Measurements from ENCODE around the gene SPIB.
"Not testable (repeated sequence)": the region's sequence is repeated elsewhere in the genome, so short reads cannot be mapped to it uniquely, and the experiment has no call there.

Gene SPIB

DNA sequence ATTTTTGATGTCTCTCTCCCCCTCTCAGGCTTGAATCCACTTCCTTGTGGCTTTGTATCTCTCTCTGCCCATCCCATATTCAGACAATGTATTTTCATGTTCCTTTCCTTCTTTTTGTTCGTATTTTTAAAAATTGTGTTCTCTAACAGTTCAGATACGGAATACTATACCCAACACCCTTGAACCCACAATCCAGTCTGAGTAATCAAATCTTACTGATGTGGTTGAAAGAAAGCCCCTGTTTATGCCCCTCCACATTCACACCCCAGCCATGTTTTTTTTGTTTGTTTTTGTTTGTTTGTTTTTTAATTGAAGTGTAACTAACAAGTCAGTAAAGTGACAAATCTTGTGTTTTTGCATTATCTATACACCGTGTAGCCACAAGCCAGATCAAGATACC is 1.4 kb downstream of the SPIB start:
- no peak for DNase-seq

DNA sequence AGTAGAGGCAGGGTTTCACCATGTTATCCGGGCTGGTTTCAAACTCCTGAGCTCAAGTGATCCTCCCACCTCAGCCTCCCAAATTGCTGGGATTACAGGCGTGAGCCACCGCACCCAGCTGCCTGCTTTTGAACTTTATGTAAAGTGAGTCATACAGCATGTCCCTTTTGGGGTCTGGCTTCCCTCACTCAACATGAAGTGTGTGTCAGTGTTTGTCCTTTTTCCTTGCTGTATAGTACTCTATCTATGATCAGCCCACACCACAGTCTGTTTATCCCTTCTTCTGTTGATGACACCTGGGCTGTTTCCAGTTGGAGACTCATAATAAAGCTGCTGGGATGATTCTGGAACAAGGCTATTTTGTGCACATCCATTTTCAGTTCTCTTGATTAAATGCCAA is 2.1 kb downstream of the SPIB start:
- no peak for DNase-seq

DNA sequence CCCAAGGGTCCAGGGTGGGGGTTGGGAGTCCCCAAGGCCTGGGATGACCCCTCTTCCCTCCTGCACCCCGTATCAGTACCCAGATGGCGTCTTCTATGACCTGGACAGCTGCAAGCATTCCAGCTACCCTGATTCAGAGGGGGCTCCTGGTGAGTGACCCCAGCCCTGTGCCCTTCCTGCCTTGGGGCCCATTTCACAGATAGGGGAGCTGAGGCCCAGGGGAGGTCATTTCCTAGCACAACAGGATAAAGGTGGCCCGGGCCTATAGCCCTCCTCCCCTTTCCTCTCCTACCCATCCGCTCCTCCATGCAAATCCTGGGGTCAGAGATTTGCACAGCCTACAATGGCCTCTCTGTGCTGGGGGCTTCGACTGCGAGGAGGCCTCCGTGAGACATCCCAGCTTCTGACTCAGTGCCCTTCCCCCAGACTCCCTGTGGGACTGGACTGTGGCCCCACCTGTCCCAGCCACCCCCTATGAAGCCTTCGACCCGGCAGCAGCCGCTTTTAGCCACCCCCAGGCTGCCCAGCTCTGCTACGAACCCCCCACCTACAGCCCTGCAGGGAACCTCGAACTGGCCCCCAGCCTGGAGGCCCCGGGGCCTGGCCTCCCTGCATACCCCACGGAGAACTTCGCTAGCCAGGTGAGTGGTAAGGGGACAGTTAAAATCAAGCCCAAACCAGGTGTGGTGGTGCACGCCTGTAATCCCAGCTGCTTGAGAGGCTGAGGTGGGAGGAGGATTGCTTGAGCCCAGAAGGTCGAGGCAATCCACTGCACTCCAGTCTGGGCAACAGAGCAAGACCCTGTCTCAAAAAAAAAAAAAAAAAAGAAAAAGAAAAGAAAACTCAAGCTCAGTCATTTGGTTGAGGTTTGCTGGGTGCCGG is 3.9 kb downstream of the SPIB start:
- DNase-seq = no peak

DNA sequence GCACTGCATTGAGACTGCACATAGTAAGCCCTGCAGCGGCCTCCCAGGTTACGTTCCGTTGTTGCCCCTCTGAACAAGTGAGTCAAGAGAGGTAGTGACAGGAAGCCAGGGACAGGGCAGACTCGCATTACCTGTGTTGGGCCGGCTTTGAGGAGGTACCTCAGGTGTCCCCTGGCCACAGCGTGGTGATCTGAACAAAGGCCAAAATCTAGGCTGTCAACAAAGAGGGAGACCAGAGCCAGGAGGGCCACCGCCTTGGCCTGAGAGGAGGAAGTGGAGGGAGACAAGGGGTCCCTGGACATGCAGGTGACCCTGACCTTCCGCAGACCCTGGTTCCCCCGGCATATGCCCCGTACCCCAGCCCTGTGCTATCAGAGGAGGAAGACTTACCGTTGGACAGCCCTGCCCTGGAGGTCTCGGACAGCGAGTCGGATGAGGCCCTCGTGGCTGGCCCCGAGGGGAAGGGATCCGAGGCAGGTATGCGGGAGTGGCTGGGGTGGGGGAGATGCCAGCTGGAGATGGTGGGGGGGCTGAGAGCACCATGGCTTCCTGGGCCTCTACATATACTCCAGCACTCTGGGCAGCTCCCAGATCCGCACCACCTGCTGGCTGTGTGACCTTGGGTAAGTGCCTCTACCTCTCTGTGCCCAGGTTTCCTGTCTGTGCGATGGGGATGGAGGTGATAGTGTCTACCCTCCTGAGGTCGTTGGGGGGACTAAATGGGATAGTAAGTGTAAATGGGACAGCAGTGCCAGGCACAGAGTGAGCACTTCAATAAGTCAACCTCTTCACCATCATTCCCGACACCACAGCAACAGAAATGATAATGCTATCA is 4.8 kb downstream of the SPIB start:
- DNase-seq = no peak

DNA sequence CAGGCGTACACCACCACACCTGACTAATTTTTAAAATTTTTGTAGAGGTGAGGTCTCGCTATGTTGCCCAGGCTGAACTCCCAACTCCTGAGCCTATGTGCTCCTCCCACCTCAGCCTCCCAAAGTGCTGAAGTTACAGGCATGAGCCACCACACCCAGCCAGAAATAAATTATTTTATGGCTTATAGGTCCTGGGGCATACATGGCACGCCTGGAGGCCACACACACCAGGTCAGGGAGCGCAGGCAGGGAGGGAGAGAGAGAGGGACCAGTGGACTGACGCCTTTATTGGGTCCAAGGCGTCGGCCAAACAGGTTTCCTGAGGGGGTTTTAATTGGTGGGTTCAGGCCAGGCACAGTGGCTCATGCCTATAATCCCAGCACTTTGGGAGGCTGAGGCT is 6.8 kb downstream of the SPIB start:
- no peak for DNase-seq

DNA sequence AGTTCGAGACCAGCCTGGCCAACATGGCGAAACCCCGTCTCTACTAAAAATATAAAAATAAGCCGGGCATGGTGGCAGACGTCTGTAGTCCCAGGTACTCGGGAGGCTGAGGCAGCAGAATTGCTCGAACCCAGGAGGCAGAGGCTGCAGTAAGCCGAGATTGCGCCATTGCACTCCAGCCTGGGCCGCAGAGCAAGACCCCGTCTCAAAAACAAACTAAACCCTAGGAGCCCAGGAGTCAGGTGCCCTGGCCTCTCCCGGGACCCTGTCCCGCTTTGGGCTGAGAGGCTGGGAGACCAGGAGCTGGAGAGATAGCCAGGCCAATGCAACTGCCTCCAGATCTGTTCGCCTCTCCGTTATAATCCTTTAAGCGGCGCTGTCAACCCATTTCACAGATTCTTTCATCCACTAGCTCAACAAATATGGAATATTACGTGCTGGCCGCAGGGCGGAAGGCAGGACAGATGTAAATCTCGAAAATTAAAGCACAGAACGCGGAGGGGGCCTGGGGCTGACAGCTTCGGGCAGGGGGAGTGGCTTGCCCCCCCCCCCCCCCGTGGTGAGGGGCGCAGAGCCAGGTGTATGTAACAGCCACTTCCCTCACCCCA is 8.7 kb downstream of the SPIB start:
- no peak for DNase-seq

DNA sequence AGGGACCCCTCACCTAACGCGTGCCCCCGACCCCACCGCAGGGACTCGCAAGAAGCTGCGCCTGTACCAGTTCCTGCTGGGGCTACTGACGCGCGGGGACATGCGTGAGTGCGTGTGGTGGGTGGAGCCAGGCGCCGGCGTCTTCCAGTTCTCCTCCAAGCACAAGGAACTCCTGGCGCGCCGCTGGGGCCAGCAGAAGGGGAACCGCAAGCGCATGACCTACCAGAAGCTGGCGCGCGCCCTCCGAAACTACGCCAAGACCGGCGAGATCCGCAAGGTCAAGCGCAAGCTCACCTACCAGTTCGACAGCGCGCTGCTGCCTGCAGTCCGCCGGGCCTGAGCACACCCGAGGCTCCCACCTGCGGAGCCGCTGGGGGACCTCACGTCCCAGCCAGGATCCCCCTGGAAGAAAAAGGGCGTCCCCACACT is 9.3 kb downstream of the SPIB start:
- DNase-seq = no peak

DNA sequence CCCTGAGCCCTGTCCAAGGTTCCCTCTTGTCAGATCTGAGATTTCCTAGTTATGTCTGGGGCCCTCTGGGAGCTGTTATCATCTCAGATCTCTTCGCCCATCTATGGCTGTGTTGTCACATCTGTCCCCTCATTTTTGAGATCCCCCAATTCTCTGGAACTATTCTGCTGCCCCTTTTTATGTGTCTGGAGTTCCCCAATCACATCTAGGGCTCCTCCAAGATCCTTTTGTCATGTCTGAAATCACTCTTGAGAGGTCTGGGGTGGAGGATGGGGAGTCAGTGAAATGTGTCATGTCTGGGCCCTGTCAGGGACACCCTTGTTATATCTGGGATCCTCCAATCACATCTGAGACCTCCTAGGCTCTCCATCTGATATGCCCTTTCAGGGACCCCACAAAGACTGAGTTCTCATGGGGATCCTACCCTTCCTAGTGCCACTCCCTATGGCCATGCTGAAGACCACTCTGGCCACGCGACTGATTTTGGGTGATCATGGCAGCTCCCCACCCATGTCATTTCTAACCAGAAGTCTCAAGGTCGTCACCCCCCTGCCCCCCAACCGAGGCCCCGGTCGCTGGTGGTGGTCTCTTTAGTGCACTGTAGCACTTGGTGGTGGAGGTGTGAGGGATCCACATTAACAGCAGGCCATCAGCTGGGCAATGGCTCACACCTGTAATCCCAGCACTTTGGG is 10.2 kb downstream of the SPIB start:
- DNase-seq = no peak

DNA sequence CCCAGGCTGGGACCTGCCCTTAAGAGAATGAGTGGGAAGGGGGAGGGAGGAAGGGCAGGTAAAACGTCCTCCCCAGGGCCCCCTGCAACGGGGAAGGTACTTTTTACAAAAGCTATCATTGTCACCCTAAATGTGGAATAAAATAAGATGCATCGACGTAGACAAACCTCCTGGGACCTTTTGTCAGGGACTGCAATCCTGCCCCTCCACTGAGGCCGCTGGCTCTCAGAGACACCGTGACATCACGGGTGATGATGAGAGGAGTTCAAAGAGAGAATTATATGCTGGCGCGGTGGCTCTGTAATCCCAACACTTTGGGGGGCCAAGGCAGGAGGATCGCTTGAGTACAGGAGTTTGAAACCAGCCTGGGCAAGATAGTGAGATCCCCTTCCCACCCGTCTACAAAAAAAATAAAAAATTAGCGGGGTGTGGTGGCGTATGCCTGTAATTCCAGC is 12.2 kb downstream of the SPIB start:
- DNase-seq = no peak

DNA sequence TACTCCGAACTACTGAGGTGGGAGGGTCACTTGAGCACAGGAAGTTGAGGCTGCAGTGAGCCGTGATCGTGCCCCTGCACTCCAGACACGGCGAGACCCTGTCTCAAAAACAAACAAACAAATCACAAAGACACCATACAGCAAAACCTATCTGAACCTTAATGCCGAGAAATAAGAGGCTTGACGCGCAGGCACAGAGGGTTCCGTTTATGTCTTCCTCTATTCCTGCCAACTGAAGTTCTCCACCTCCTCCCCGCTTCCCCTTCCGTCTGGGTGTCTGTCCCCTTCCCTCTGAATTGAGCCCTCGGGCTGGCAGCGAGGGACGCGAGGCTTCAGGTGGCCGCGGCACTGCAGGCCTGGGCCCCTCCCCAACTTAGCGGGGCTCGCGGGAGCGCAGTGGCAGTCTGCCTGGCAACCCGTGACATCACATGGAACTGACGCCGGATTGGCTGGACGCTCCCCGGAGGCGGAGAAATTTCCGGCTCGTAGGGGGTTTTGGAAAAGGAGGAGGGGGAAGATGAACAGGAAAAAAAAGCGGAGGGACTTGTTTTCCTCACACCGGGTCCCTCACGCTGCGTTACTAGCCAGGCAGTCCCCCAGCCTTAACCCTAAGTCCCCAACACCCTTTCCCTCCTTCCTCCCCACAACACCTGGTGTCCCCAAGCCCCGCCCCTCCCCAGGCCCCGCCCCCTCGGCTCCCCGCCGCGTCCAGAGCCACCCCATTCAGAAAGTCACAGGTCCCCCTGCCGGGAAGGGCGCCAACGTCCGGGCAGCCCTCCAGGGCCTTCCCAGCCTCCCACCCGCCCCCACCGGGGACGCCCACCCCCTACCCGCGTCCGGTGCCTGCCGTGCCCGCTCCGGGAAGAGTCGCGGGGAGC is 12.8 kb downstream of the SPIB start:
- DNase-seq = peak; percentile 37

DNA sequence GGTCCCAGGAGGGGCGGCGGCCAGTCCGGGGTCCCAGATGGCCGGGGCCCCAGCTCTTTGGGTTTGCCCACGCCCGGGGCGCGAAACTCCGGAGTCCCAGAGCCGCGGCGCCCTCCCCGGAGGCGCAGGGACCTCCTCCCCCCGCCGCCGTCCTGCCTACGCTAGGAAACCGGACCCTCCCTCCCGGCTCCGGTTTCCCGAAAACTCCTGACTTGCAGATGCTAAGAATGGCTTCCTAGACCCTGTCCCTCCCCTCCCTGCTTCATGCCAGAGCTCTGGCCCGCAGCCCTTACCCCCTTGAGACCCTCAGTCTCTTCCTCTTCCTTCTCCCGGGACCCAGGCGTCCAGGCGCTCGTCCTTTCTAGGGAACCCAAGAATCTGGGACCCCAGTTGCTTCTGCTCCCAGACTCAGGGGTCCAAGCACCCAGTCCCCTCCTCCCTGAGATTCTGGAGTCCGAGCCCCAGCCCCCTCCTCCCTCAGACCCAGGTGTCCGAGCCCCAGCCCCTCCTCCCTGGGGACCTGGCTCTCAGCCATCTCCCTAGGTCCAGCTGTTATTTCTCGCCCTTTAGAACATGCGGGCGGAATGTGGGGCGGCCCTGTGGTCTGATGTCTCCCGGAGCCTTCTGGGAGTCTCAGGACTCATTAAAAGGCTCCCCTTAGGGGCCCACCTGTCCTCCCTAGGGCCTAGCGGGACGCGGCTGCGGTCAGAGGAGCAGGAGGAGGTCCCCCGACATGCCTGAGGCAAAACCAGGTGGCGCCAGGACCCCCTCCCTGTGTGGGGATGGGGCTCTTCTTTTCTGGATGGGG is 13.7 kb downstream of the SPIB start, which contains the start of gene MYBPC2:
Gene MYBPC2, plus strand, starts transcription at position 672 of the 808 bp plus-strand sequence. Its CDS starts 62 bp downstream, at position 734.
- no peak for DNase-seq

DNA sequence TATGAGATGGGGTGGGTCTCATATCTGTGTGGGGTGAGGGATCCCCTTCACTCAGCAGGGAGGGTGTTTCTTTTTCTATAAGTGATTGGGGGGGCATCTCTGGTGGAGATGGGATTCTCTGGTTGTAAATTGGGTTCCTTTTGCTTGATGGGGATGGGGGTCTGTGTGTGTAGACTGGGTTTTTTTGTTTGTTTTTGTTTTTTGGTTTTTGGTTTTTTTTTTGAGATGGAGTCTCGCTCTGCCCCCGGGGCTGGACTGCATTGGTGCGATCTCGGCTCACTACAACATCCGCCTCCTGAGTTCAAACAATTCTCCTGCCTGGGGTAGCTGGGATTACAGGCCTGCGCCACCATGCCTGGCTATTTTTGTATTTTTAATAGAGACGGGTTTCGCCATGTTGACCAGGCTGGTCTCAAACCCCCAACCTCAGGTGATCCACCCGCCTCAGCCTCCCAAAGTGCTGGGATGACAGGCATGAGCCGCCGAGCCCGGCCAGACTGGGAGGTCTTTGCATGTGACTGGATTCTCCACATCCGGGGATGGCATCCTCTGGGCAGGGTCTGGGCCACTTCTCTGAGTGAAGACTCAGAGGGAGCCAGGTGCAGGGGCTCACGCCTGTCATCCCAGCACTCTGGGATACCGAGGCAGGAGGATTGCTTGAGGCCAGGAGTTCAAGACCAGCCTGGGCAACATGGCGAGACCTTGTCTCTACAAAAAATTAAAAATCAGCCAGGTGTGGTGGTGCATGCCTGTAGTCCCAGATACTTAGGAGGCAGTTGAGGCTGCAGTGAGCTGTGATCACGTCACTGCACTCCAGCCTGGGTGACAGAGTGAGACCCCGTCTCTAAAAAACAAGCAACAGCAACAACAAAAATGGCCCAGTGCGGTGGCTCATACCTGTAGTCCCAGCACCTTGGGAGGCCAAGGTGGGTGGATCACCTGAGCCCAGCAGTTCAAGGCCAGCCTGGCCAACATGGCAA is 14.8 kb downstream of the SPIB start:
- DNase-seq = no peak

DNA sequence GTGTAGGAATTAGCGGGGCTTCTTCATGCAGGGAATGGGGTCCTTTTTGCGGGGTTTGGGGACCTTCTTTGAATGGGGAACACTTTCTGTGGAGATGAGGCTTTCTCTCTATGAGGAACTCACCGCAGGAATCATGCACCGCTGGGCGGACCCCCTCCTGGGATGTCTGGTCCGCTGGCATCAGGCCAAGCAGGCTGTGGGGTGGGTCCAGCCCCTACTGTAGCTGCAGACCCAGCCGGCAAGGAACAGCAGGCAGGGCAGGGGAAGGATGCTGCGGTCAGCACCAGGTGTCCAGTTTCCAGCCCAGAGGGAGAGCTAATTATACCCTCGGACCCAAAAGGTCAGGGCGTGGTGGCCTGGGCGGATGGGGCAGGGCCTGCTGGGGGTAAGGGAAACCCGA is 15.8 kb downstream of the SPIB start:
- DNase-seq = no peak

DNA sequence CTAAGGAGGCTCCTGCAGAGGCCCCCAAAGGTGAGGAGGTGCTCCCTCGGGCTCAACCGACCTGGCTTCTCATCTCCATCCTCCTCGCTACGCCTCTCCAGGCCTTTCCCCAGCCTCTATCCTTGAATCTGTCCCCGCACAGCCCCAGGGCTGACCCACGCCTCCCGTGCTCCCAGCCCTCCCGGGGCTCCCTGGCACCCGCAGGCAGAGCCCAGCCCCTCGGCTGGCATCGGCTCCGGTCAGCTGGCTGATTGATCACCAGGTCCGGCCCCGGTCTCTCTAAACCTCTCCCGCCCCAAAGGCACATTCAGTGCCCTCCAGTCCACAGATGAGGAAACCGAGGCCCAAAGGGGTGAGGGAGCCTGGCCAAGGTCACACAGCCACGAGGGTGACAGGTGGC is 16.5 kb downstream of the SPIB start:
- no peak for DNase-seq

DNA sequence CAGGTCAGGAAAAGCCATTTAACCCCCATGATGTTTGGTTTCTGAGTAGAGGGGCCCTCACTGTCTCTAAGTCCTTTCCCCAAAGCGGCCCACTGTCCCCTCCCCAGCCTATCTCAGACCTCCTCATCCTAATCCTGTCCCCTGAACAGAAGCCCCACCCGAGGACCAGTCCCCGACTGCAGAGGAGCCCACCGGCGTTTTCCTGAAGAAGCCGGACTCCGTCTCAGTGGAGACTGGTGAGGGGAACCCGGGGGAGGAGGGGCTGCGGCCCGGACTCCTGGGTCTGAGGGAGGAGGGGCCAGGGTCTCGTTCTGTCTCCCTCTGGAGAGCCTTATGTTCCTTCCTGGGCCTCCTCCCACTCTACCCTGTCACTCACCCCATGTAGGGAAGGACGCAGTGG is 16.9 kb downstream of the SPIB start:
- no peak for DNase-seq

DNA sequence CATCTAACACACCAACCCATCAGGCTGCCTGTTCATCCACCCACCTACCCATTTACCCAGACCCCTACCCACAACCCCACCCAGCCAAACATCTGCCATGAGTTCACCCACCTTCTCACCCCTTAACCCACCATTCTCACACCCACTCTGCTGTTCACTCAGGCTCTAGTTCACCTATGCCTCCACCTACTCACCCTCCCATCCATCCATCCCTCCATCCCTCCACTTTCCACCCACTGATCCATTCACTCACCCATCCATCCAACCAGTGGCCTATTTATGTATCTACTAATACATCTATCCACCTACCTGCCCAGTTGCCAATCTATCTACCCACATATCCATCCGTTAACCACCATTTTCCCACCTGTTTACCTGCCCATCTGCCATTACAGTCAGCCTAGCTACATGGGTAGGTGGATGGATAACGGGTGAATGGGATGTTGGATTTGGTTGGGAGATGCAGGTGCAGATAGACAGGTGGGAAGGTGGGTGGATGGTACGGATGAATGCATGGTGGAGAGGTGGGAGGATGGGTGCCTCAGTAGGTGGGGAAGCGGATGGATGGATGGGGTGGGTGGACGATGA is 19.2 kb downstream of the SPIB start:
- no peak for DNase-seq

DNA sequence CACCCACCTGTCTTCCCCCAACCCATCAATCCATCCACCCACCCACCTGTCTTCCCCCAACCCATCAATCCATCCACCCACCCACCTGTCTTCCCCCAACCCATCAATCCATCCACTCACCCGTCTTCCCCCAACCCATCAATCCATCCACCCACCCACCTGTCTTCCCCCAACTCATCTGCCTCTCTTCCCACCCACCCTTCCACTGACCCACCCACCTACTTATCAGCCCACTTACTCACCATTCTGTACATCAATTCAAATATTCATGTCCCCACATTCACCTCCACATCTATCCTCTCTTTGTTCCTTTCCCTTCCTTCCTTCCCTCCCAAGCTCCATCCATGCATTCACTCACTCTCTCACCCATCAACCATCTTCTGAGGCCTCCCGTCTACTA is 20.4 kb downstream of the SPIB start:
- not testable (repeated sequence) for DNase-seq

DNA sequence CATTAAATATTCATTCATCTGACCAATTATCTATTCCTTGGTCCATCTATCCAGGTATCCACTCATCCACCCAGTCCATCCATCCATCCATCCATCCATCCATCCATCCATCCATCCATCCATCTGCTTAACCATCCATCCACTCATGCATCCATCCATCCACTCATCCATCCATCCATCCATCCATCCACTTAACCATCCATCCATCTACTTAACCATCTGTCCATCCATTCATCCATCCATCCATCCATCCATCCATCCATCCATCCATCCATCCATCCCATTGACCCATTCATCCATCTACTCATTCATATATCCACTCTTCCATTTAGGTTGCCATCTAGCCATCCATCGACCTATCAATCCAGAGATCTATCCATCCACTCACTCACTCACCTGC is 25.3 kb downstream of the SPIB start:
- DNase-seq = no peak

DNA sequence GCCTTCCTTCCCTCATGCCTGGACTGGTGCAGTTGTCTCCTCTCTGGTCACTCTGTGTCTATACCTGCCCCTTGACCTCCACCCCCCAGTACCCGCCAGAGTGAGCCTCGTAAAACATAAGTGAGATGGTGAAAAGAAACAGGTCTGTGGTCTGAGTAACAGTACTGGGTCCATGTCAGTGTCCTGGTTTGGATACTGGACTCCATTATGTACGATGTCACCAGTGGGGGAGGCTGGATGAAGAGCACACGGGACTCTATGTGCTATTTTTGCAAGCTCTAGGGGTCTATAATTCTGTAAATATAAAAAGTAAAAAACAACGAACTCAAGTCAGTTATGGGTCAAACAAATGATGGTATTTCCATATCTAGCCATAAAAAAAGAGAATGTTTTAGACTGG is 28.3 kb downstream of the SPIB start:
- no peak for DNase-seq
